NT2/D1 (cell line): ENCODE data around the gene KRT4.

Source experiments
- SUZ12 ChIP-seq: IDR thresholded peaks from 2 replicates; pipeline ENCODE4 v1.6.1; 2011; ENCODE audit not compliant: insufficient read length, insufficient read depth; ENCODE audit errors: extremely low read depth
- ZNF274 ChIP-seq: IDR thresholded peaks from 2 replicates; pipeline ENCODE4 v1.6.1; 2011; ENCODE audit warnings: mild to moderate bottlenecking, low read depth, low read length

- no peak for TF ChIP-seq ZNF274
- TF ChIP-seq SUZ12, result no peak
These were observed 46.9 kb downstream of the KRT4 start for GRCh38 chr12:52767020-52767379.
